HepG2 (cell line): ENCODE data around the gene SYCE3. TPM values are rescaled to one million over a fixed set of nuclear protein-coding genes. Genes with fewer than 3 reads are reported as not detected.

Experiments used
- ARNT2 ChIP-seq: sonication (generic); formaldehyde crosslinking; IDR thresholded peaks from 2 replicates; pipeline ENCODE4 v1.8.0; 2022; ENCODE audit warnings: mild to moderate bottlenecking, low read depth, missing genetic modification reagents, moderate library complexity
- MYNN ChIP-seq: sonication (generic); formaldehyde crosslinking; IDR thresholded peaks from 2 replicates; pipeline ENCODE4 v1.4.0; 2020; ENCODE audit warnings: mild to moderate bottlenecking, low read depth, missing genetic modification reagents
- PHF5A ChIP-seq: IDR thresholded peaks from one replicate; pipeline ENCODE4 v1.6.1; 2018; ENCODE audit warnings: low read depth, missing genetic modification reagents; ENCODE audit not compliant: unreplicated experiment
- ZNF34 ChIP-seq: sonication (generic); formaldehyde crosslinking; IDR thresholded peaks from 2 replicates; pipeline ENCODE4 v1.4.0; 2020; ENCODE audit warnings: mild to moderate bottlenecking, missing genetic modification reagents, borderline replicate concordance
- ZNF570 ChIP-seq: sonication (generic); formaldehyde crosslinking; IDR thresholded peaks from 2 replicates; pipeline ENCODE4 v1.4.0; 2020; ENCODE audit warnings: mild to moderate bottlenecking, missing genetic modification reagents, borderline replicate concordance
- polyA plus RNA-seq, 8 experiments: library from polyadenylated mRNA; depleted of rRNA in 3 of 8; stranded (reverse) in 7 of 8; unstranded in 1 of 8; fragments of >200 nt; fragmentation: Illumina TruSeq in 4 of 8; extraction: Trizol in 4 of 8; gene quantifications; 2 replicates each; pipeline versions ENCODE4 v1.2.1 to v1.2.3, GENCODE V29; 2011 to 2016; ENCODE audit warnings: low read depth in 4 of 8, missing spikeins in 1 of 8, mixed read lengths in 1 of 8; ENCODE audit not compliant: insufficient read depth in 1 of 8
- total RNA-seq, 5 experiments: library from RNA; depleted of rRNA; stranded (reverse); fragments of >200 nt; fragmentation: Illumina TruSeq; extraction: Trizol; gene quantifications; 2 replicates each; pipeline ENCODE4 v1.2.3, GENCODE V29; 2016; ENCODE audit warnings: low read depth in 1 of 5
- TF ChIP-seq, protein P1 (sequence below): sonication (generic); formaldehyde crosslinking; IDR thresholded peaks from 2 replicates; pipeline ENCODE4 v1.5.0; 2020; ENCODE audit warnings: missing genetic modification reagents
- TF ChIP-seq, protein P2 (sequence below): sonication (generic); formaldehyde crosslinking; IDR thresholded peaks from 2 replicates; pipeline ENCODE4 v1.5.0; 2020; ENCODE audit warnings: mild to moderate bottlenecking, missing genetic modification reagents, borderline replicate concordance
- TF ChIP-seq, protein P3 (sequence below), 2 experiments: sonication (generic) in 1 of 2; formaldehyde crosslinking in 1 of 2; IDR thresholded peaks; 2 replicates each; pipeline versions ENCODE4 v1.5.1 to v1.6.1; 2011 to 2020; ENCODE audit warnings: borderline replicate concordance in 1 of 2, low read depth in 1 of 2, low read length in 1 of 2, mild to moderate bottlenecking in 1 of 2, missing genetic modification reagents in 1 of 2, moderate library complexity in 1 of 2
- TF ChIP-seq, protein P4 (sequence below): fragments of 450-650 bp; IDR thresholded peaks from 2 replicates; pipeline ENCODE4 v1.6.1; 2017; ENCODE audit warnings: mild to moderate bottlenecking

The SYCE3 gene
- total and polyA plus RNA-seq, 2 of the 13 experiments (the other 11 are each of a cell fraction or from before 2014, with no cell fraction given): not detected

DNA sequence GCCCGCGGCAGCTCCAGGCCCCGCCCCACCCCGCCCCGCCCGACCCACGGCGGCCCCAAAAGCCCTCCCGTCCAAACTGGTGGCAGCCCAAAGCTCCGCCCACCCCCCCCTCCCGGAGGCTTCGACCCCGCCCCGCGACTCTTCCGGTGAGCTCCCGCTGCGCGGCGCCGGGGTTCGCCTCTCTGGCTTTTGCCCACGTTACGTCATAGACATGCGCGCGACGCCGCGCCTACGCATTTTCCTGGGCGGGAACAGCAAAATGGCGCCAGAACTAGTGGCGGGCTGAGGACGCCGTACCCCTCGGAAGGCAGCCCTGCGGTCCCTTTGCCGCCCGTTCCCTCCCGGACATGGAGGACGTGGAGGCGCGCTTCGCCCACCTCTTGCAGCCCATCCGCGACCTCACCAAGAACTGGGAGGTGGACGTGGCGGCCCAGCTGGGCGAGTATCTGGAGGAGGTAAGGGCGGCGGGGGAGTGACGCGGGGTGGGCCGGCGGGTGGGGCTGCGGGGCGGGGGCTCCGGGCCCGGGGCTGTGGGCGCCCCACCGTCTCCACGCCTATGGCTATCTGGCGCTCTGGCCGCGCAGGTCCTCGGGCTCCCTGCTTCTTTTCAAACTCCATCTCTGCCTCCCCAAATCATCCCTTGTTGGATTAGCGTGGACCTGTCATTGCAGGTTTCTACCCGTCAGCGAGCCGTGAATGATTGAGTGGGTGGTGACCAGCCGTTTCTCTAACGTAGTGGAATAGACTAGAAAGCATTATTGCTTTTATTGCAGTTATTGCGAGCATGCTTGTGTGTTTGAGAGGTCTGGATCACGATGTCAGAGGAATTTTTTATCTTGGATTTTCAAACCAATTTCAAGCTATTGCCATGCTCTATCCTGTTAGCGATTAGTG lies 54.5 kb downstream of the SYCE3 start, which contains the start of gene NCAPH2 (continued):
- TF ChIP-seq, protein P1, sequence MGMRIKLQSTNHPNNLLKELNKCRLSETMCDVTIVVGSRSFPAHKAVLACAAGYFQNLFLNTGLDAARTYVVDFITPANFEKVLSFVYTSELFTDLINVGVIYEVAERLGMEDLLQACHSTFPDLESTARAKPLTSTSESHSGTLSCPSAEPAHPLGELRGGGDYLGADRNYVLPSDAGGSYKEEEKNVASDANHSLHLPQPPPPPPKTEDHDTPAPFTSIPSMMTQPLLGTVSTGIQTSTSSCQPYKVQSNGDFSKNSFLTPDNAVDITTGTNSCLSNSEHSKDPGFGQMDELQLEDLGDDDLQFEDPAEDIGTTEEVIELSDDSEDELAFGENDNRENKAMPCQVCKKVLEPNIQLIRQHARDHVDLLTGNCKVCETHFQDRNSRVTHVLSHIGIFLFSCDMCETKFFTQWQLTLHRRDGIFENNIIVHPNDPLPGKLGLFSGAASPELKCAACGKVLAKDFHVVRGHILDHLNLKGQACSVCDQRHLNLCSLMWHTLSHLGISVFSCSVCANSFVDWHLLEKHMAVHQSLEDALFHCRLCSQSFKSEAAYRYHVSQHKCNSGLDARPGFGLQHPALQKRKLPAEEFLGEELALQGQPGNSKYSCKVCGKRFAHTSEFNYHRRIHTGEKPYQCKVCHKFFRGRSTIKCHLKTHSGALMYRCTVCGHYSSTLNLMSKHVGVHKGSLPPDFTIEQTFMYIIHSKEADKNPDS (CRISPR knock-in tag): no peak
- TF ChIP-seq, protein P2, sequence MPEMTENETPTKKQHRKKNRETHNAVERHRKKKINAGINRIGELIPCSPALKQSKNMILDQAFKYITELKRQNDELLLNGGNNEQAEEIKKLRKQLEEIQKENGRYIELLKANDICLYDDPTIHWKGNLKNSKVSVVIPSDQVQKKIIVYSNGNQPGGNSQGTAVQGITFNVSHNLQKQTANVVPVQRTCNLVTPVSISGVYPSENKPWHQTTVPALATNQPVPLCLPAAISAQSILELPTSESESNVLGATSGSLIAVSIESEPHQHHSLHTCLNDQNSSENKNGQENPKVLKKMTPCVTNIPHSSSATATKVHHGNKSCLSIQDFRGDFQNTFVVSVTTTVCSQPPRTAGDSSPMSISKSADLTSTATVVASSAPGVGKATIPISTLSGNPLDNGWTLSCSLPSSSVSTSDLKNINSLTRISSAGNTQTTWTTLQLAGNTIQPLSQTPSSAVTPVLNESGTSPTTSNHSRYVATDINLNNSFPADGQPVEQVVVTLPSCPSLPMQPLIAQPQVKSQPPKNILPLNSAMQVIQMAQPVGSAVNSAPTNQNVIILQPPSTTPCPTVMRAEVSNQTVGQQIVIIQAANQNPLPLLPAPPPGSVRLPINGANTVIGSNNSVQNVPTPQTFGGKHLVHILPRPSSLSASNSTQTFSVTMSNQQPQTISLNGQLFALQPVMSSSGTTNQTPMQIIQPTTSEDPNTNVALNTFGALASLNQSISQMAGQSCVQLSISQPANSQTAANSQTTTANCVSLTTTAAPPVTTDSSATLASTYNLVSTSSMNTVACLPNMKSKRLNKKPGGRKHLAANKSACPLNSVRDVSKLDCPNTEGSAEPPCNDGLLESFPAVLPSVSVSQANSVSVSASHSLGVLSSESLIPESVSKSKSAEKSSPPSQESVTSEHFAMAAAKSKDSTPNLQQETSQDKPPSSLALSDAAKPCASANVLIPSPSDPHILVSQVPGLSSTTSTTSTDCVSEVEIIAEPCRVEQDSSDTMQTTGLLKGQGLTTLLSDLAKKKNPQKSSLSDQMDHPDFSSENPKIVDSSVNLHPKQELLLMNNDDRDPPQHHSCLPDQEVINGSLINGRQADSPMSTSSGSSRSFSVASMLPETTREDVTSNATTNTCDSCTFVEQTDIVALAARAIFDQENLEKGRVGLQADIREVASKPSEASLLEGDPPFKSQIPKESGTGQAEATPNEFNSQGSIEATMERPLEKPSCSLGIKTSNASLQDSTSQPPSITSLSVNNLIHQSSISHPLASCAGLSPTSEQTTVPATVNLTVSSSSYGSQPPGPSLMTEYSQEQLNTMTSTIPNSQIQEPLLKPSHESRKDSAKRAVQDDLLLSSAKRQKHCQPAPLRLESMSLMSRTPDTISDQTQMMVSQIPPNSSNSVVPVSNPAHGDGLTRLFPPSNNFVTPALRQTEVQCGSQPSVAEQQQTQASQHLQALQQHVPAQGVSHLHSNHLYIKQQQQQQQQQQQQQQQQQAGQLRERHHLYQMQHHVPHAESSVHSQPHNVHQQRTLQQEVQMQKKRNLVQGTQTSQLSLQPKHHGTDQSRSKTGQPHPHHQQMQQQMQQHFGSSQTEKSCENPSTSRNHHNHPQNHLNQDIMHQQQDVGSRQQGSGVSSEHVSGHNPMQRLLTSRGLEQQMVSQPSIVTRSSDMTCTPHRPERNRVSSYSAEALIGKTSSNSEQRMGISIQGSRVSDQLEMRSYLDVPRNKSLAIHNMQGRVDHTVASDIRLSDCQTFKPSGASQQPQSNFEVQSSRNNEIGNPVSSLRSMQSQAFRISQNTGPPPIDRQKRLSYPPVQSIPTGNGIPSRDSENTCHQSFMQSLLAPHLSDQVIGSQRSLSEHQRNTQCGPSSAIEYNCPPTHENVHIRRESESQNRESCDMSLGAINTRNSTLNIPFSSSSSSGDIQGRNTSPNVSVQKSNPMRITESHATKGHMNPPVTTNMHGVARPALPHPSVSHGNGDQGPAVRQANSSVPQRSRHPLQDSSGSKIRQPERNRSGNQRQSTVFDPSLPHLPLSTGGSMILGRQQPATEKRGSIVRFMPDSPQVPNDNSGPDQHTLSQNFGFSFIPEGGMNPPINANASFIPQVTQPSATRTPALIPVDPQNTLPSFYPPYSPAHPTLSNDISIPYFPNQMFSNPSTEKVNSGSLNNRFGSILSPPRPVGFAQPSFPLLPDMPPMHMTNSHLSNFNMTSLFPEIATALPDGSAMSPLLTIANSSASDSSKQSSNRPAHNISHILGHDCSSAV (CRISPR knock-in tag): no peak
- no peak for TF ChIP-seq ZNF570 (CRISPR knock-in tag)
- no peak for TF ChIP-seq ARNT2 (CRISPR knock-in tag)
- TF ChIP-seq PHF5A (CRISPR knock-in tag): no peak
- TF ChIP-seq MYNN: no peak
- no peak for TF ChIP-seq ZNF34 (CRISPR knock-in tag)
- TF ChIP-seq, protein P3, sequence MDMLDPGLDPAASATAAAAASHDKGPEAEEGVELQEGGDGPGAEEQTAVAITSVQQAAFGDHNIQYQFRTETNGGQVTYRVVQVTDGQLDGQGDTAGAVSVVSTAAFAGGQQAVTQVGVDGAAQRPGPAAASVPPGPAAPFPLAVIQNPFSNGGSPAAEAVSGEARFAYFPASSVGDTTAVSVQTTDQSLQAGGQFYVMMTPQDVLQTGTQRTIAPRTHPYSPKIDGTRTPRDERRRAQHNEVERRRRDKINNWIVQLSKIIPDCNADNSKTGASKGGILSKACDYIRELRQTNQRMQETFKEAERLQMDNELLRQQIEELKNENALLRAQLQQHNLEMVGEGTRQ (IDR thresholded peaks at IDR 0.05; ENCODE audit: low read depth, low read length): no peak
- TF ChIP-seq, protein P3 (CRISPR knock-in tag; IDR thresholded peaks at IDR 0.05; ENCODE audit: borderline replicate concordance): no peak
- TF ChIP-seq, protein P4, sequence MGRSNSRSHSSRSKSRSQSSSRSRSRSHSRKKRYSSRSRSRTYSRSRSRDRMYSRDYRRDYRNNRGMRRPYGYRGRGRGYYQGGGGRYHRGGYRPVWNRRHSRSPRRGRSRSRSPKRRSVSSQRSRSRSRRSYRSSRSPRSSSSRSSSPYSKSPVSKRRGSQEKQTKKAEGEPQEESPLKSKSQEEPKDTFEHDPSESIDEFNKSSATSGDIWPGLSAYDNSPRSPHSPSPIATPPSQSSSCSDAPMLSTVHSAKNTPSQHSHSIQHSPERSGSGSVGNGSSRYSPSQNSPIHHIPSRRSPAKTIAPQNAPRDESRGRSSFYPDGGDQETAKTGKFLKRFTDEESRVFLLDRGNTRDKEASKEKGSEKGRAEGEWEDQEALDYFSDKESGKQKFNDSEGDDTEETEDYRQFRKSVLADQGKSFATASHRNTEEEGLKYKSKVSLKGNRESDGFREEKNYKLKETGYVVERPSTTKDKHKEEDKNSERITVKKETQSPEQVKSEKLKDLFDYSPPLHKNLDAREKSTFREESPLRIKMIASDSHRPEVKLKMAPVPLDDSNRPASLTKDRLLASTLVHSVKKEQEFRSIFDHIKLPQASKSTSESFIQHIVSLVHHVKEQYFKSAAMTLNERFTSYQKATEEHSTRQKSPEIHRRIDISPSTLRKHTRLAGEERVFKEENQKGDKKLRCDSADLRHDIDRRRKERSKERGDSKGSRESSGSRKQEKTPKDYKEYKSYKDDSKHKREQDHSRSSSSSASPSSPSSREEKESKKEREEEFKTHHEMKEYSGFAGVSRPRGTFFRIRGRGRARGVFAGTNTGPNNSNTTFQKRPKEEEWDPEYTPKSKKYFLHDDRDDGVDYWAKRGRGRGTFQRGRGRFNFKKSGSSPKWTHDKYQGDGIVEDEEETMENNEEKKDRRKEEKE: no peak
